Mucosa of descending colon (tissue), 3 donors: ENCODE measurements around the gene THSD7B. TPM values are rescaled to one million over a fixed set of nuclear protein-coding genes. Genes with fewer than 3 reads are reported as not detected.

Source experiments
- ATAC-seq: fragments of 200-7000 bp; cut with Tn5 transposase; one replicate; pipeline ENCODE4 v1.9.1; 2020; ENCODE audit warnings: mild to moderate bottlenecking, moderate library complexity
- DNase-seq, 3 donors: peaks; one replicate each; pipeline ENCODE4 v3.0.0-alpha.2; 2020
- H3K36me3 ChIP-seq: fragments of 200-600 bp; one replicate; pipeline ENCODE4 v1.8.0; 2021; ENCODE audit warnings: low read depth, mild to moderate bottlenecking
- H3K4me1 ChIP-seq: fragments of 200-600 bp; one replicate; pipeline ENCODE4 v1.8.0; 2021; ENCODE audit warnings: low read depth, mild to moderate bottlenecking
- H3K4me3 ChIP-seq: fragments of 200-600 bp; one replicate; pipeline ENCODE4 v1.8.0; 2021; ENCODE audit warnings: mild to moderate bottlenecking
- H3K9me3 ChIP-seq: fragments of 200-600 bp; one replicate; pipeline ENCODE4 v1.8.0; 2021; ENCODE audit warnings: mild to moderate bottlenecking
- intact Hi-C, 2 donors: fragments of 100-400 bp; cut with DNase I in 1 of 2; cut with micrococcal nuclease in 1 of 2; formaldehyde crosslinking; loops; one replicate each; pipeline versions ENCODE4 v1.11.0 to v1.11.1; 2022; cut with DNase I, micrococcal nuclease
- total RNA-seq, 3 donors: library from RNA; stranded (reverse); fragmentation: NEBNext Ultra II Directional in 2 of 3; extraction: Animal tissue kit (Norgen Biotek cat#: 25700) in 2 of 3; gene quantifications; one replicate each; pipeline versions ENCODE4 v1.2.1 to v1.2.4, GENCODE V29; 2021 to 2023
- TF ChIP-seq, protein P1 (sequence below): fragments of 200-600 bp; IDR thresholded peaks from one replicate; pipeline ENCODE4 v1.8.0; 2022; ENCODE audit warnings: antibody characterized with exemption, mild to moderate bottlenecking
- donor health status: DM: no; HTN: no; CAD: no; lungs with moderate emphysema.
- donor health status: DM: no; HTN: no; CAD: no.
- donor health status: DM: no; HTN: yes; CAD: no.

The THSD7B gene
- total RNA-seq, 3 donors from 2014 or later: 0.85 TPM; not detected in 2

DNA sequence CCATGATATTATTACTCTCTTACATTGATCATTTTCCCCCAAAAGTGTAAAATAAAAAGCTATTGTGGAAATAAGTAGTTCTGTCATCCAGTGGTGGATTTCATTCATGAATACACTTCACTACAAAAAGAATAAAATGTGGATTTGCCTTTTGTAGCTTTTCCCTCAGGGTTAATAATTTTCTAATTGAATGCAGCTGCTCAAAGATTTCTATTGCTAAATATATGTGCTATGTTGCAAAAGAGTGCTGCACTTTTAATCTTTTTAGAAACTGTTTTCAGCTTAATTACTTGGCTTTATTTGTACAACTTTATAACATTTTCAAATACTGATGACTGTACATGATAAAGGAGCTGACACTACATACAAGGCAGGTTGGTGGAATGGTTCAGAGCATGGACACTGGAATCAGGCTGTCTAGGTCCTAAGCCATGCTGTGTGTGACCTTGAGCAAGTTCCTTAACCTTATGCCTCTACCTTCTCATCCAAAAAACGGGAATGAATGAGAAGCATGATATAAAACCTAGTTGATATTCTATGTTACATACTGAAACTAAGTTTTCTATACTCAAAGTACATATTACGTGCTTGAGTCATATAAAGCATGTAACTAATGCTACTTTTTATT lies 128.8 kb downstream of the THSD7B start:
- TF ChIP-seq, protein P1, sequence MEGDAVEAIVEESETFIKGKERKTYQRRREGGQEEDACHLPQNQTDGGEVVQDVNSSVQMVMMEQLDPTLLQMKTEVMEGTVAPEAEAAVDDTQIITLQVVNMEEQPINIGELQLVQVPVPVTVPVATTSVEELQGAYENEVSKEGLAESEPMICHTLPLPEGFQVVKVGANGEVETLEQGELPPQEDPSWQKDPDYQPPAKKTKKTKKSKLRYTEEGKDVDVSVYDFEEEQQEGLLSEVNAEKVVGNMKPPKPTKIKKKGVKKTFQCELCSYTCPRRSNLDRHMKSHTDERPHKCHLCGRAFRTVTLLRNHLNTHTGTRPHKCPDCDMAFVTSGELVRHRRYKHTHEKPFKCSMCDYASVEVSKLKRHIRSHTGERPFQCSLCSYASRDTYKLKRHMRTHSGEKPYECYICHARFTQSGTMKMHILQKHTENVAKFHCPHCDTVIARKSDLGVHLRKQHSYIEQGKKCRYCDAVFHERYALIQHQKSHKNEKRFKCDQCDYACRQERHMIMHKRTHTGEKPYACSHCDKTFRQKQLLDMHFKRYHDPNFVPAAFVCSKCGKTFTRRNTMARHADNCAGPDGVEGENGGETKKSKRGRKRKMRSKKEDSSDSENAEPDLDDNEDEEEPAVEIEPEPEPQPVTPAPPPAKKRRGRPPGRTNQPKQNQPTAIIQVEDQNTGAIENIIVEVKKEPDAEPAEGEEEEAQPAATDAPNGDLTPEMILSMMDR: no peak
- intact Hi-C loops: no loop called here
- no peak overlapping the region for H3K4me3 ChIP-seq
- no peaks in the 10 kb centered on the region for H3K9me3 ChIP-seq
- DNase-seq (no peak), ATAC-seq (no peak)
- H3K4me1 ChIP-seq: no peaks in the 10 kb centered on the region
- no peaks in the 10 kb centered on the region for H3K36me3 ChIP-seq

DNA sequence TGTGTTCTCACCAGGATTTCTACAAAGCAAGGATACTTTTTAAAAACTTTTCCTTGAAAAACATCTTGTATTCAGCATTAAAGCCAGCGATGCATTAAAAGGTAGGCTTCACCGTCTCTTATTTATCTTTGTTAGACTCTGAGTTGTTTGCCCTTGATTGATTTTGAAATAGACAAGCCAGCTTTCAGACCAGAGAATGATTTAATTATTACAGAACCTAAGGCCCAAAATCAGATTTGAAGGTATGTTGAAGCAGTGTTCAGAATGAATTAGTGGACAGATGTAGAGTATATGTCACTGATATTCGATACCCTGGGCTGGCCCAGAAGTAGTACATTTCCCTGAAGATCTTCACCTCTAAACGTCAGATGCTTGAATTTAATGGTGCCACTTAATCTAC lies 136.4 kb downstream of the THSD7B start:
- TF ChIP-seq, protein P1: no peak
- intact Hi-C loops: no loop called here
- Histone ChIP-seq H3K36me3 (no peaks in the 10 kb centered on the region), H3K4me1 (no peaks in the 10 kb centered on the region), H3K4me3 (no peak overlapping the region), H3K9me3 (no peaks in the 10 kb centered on the region)
- no peak for DNase-seq
- no peak for ATAC-seq

DNA sequence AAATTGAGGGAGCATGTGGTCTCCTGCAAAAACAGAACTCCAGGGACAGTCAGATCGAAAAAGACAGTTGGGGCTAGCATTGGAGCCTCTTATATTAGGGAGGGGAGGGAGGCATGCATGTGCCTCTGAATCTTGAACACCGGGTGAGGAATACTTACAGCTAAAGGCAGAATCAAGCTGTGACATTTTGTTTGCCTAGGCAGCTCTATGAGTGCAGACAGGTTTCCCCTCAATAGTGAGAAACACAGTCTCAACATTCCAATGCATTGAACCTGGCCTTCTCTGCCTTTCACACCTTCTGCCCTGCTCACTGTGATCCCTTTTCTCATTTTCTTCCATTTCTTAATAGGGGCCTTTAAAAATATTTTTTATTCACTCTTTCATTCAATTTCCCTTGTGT lies 140.4 kb downstream of the THSD7B start:
- intact Hi-C loops: no loop called here
- no peak overlapping the region for H3K4me3 ChIP-seq
- no peak for DNase-seq
- TF ChIP-seq, protein P1: no peak
- H3K36me3 ChIP-seq: no peaks in the 10 kb centered on the region
- no peaks in the 10 kb centered on the region for H3K9me3 ChIP-seq
- H3K4me1 ChIP-seq: no peaks in the 10 kb centered on the region
- no peak for ATAC-seq

DNA sequence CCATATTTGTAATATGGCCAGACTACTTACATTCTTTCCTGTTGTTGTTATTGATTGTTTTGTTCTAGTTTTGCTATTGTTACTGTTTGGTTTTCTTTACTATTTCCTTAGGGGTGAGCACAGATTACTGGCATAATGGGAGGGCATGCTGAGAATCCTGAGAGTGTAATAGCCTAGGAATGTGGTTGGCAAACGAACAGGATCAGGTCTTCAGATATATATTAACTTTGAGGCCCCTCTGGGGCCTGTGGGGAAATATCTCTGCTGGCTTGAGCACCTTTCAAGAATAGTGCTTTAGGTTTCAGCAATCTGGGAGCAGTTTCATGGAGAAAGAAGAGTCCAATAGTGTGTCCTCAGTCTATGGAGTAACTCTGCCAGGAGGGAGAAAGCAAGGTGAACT lies 144.4 kb downstream of the THSD7B start:
- DNase-seq: no peak
- TF ChIP-seq, protein P1: no peak
- Histone ChIP-seq H3K4me1 (no peaks in the 10 kb centered on the region), H3K4me3 (no peak overlapping the region), H3K36me3 (no peaks in the 10 kb centered on the region), H3K9me3 (no peaks in the 10 kb centered on the region)
- intact Hi-C loops: no loop called here
- ATAC-seq: no peak

DNA sequence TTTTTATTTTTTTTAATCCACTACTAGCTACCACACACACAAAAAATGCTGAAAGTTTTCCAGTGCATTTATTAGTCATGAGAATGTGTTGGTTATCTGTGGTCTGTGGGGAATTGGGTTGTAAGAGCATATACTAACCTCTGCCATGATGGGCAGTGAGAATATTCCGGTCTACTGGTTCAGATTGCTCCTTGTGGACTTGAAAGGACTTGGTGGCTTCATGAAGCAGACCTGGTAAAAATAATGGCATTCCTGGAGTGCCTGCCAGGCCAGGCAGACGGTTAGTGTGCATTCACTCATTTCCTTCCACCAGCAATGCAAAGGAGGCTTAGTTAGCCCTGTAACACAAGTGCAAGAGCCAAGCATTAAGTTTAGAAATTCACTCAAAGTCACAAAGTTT lies 150.8 kb downstream of the THSD7B start:
- Histone ChIP-seq H3K36me3 (no peaks in the 10 kb centered on the region), H3K4me1 (no peaks in the 10 kb centered on the region), H3K9me3 (no peaks in the 10 kb centered on the region), H3K4me3 (no peak overlapping the region)
- TF ChIP-seq, protein P1: no peak
- DNase-seq (no peak), ATAC-seq (no peak)
- intact Hi-C loops: no loop called here

DNA sequence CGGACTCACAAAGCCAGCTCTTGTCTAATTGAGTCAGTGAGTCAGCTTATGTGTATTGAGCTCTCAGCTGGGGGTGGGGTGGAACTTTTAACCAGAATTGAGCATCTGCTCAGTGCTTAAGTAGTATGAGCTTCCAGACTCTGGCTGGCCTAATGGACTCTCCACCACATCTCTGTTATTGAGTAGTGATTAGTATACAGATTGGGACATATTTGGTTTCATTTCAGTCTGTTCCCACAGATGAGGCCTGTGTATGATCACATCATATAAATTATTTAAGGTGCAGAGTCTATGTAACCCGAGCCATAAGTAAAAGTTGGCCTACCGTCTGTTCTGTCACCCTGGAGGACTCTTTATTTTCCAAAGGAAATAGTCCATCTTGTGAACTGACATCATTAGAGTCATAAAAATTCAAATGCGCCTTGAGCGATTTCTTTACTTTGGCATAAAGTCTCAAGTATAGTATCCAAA lies 152.1 kb downstream of the THSD7B start:
- no peaks in the 10 kb centered on the region for H3K4me1 ChIP-seq
- TF ChIP-seq, protein P1: no peak
- no peak overlapping the region for H3K4me3 ChIP-seq
- ATAC-seq (no peak), DNase-seq (no peak)
- no peaks in the 10 kb centered on the region for H3K9me3 ChIP-seq
- intact Hi-C loops: no loop called here
- no peaks in the 10 kb centered on the region for H3K36me3 ChIP-seq
